AG04449 (cell line): ENCODE results near the gene GALNT2.

Experiments
- CTCF ChIA-PET: fragments of 350-600 bp; formaldehyde crosslinking; extraction: SDS; loops from one replicate; lab custom pipeline; 2021; ENCODE audit warnings: antibody characterized with exemption; lab: Yijun Ruan, JAX
- POLR2A ChIA-PET: fragments of 400-600, 350-600 bp; formaldehyde crosslinking; extraction: SDS; loops from one replicate; lab custom pipeline; 2020; ENCODE audit warnings: antibody characterized with exemption, inconsistent platforms; lab: Yijun Ruan, JAX
- DNase-seq: peaks from one replicate; pipeline ENCODE4 v3.0.0-alpha.2; 2010; ENCODE audit warnings: low read depth, low spot score
- H3K4me3 ChIP-seq: 2 replicates; pipeline ENCODE4 v1.5.1; 2011; ENCODE audit warnings: low read depth, mild to moderate bottlenecking, control low read depth, low read length
- TF ChIP-seq, protein P1 (sequence below): IDR thresholded peaks from one replicate; pipeline ENCODE4 v1.5.1; 2011; ENCODE audit warnings: mild to moderate bottlenecking, moderate library complexity, low read length, control low read depth, inconsistent platforms; ENCODE audit not compliant: insufficient read depth; ENCODE audit errors: missing control alignments

The GALNT2 gene

DNA sequence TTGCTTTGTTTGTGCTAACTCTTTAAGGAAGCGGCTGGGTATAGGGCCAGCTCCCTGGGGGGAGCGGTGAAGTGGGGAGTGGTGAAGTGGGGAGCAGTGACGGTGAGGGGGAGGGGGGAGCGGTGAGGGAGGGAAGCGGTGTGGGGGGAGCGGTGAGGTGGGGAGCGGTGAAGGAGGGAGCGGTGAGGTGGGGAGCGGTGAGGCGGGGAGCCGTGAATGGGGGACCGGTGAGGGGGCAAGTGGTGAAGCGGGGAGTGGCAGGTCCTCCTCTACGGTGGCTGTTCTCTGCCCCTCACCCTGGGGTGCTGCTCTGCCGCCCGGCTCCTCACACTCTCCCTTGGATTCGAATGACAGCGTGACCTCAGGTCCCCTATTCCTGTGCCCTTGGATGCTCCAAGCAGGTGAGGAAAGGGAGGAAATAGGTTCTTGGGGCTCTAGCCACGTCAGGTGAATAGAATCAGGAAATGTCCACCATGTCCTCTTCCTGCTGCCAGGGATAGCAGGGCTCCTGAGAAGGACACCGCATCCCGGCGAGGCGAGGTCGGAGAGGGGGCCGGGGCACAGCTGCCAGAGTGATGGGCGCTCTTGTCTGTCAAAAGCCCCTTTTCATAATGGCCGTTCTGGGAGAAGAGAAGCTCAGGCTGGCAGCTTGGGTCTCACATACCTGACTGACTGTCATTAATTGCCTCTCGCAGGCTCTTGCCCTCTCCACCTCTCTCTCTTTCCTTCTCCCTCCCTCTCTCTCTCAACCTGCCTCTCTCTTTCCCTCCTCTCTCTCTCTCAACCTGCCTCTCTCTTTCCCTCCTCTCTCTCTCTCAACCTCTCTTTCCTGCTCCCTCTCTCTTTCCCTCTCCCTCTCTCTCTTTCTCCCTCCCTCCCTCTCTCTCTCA, 224.9 kb downstream of the GALNT2 start:
- TF ChIP-seq, protein P1, sequence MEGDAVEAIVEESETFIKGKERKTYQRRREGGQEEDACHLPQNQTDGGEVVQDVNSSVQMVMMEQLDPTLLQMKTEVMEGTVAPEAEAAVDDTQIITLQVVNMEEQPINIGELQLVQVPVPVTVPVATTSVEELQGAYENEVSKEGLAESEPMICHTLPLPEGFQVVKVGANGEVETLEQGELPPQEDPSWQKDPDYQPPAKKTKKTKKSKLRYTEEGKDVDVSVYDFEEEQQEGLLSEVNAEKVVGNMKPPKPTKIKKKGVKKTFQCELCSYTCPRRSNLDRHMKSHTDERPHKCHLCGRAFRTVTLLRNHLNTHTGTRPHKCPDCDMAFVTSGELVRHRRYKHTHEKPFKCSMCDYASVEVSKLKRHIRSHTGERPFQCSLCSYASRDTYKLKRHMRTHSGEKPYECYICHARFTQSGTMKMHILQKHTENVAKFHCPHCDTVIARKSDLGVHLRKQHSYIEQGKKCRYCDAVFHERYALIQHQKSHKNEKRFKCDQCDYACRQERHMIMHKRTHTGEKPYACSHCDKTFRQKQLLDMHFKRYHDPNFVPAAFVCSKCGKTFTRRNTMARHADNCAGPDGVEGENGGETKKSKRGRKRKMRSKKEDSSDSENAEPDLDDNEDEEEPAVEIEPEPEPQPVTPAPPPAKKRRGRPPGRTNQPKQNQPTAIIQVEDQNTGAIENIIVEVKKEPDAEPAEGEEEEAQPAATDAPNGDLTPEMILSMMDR: no peak
- no peak for DNase-seq
- no peak overlapping the region for H3K4me3 ChIP-seq
- POLR2A ChIA-PET: no interaction called here
- CTCF ChIA-PET: no interaction called here

GRCh38 chr1:230292689-230293389, 225.8 kb downstream of the GALNT2 start:
- H3K4me3 ChIP-seq: no peak overlapping the region
- TF ChIP-seq, protein P1: no peak
- CTCF ChIA-PET: interaction anchor here (1.2 kb wide), 1 partner anchor 632 kb away, joined by 4 read pairs; no protein-coding TSS in a partner anchor
- DNase-seq: no peak
- POLR2A ChIA-PET: no interaction called here

DNA sequence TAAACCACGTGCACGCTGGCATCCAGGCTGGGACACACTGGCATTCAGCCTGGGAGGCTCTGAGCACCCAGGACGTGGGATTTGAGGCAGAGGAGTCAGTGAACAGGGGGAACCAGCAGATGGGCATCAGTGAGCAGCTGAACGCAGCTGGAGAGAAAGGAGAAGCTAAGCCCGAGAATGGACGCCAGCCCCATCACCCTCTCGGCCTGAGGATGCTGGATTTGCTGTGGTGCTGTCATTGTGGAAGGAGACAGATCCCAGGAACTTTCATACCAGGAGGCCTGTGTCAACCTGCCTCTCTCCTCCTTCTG, 226.3 kb downstream of the GALNT2 start:
- ChIA-PET CTCF (interaction anchor here (1.2 kb wide), 1 partner anchor 632 kb away, joined by 4 read pairs; no protein-coding TSS in a partner anchor), POLR2A (no interaction called here)
- no peak overlapping the region for H3K4me3 ChIP-seq
- TF ChIP-seq, protein P1: no peak
- DNase-seq: no peak

DNA sequence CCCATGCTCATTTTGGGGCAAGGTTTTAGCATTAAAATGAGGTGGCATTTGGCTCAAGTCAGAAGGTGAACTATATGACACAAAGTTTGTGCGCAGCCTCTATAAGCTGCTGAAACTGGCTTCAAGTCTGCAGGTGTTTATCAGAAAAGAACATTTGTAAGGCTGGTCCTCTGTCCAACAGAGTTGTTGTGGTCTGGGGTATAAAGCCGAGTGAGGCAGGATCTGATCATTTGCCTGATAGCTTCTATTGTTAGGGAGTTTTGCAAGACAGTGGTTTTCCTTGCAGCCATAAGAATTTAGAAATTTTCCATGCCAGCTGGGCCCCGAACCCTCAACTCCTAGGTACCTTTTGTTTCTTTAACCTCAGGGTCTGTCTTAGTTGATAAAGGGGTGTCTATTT, 228.3 kb downstream of the GALNT2 start:
- ChIA-PET CTCF (no interaction called here), POLR2A (no interaction called here)
- TF ChIP-seq, protein P1: no peak
- H3K4me3 ChIP-seq: no peak overlapping the region
- DNase-seq: no peak

DNA sequence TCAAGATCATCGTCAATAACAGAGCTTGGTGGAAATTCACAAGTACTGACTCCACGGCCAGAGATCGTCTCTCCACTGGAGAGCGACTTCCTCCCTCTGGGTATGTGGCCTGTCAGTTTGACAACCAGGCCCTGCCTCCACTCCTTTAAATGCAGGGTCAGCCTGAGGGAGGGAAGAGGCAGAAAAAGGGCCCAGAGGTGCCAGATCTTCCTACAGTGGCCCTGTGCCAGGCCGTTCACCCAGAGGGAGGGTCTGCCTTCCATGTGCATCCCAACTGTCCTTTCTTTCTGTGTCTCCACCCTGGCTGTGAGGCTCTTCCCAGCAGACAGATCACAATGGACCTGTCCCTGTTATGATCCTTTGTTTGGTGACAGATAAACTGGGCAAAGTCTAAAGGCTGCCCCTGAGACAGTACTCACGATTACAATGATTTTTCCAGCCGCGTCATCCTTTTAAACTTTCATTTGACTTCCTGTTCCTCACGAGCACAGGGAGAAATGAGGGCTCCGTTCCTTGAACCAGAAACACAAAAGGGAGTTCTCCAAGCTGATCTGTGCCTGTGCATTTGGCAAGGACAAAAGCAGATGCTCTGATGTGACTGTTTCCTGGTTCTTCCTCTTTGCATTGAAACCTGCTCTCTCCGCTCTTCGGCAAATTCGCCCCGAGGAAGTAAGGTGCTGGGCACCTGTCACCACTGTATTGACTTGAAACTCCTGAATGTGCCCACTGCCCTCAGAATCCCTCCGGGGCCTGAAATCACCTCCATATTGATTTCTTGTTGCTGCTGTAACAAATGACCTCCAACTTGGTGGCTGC, 232.4 kb downstream of the GALNT2 start:
- no peak overlapping the region for H3K4me3 ChIP-seq
- POLR2A ChIA-PET: no interaction called here

More for the DNA sequence above, 232.4 kb downstream of the GALNT2 start:
- CTCF ChIA-PET: no interaction called here
- TF ChIP-seq, protein P1: no peak
- no peak for DNase-seq
